CD4-positive, CD25-positive, alpha-beta regulatory T cell (primary cell): Measurements from ENCODE around the gene PNMA8A. TPM values are rescaled to one million over a fixed set of nuclear protein-coding genes. Genes with fewer than 3 reads are reported as not detected.

ENCODE experiments used
- ATAC-seq, 2 donors: fragments of 150-1000 bp; cut with Tn5 transposase; one replicate each; pipeline ENCODE4 v1.10.0; 2021; ENCODE audit warnings: low read depth in 2 of 2, moderate number of reproducible peaks in 2 of 2, moderate library complexity in 1 of 2
- DNase-seq, 3 donors: peaks; one replicate each; pipeline versions ENCODE4 v3.0.0 to v3.0.0-alpha.2; 2012 to 2022; ENCODE audit warnings: mixed read lengths in 1 of 3
- H3K27ac ChIP-seq: one replicate; pipeline ENCODE4 v1.7.0; 2013; ENCODE audit warnings: mild to moderate bottlenecking, low read length; ENCODE audit not compliant: insufficient read depth, poor library complexity, severe bottlenecking
- H3K27me3 ChIP-seq: one replicate; pipeline ENCODE4 v1.7.0; 2013; ENCODE audit warnings: low read length; ENCODE audit not compliant: control insufficient read depth, insufficient read depth
- H3K36me3 ChIP-seq: one replicate; pipeline ENCODE4 v1.7.0; 2013; ENCODE audit warnings: mild to moderate bottlenecking, low read length, moderate library complexity; ENCODE audit not compliant: control insufficient read depth, insufficient read depth
- H3K4me1 ChIP-seq: 2 replicates; pipeline ENCODE4 v1.7.0; 2013; ENCODE audit warnings: mild to moderate bottlenecking, low read length; ENCODE audit not compliant: insufficient read depth, control insufficient read depth, poor library complexity, severe bottlenecking
- H3K4me3 ChIP-seq: one replicate; pipeline ENCODE4 v1.7.0; 2013; ENCODE audit warnings: low read depth, mild to moderate bottlenecking, low read length, moderate library complexity
- H3K9me3 ChIP-seq, 2 experiments: 1 replicate in 1 of 2; 2 replicates in 1 of 2; pipeline ENCODE4 v1.7.0; 2013; ENCODE audit warnings: low read length in 2 of 2, mild to moderate bottlenecking in 1 of 2, moderate library complexity in 1 of 2; ENCODE audit not compliant: control insufficient read depth in 2 of 2
- H3K27ac Mint-ChIP-seq, 3 donors: one replicate each; pipeline ENCODE4 v1.8.0; 2020 to 2022; ENCODE audit warnings: mild to moderate bottlenecking in 3 of 3, mixed read lengths in 3 of 3, moderate library complexity in 2 of 3
- H3K27me3 Mint-ChIP-seq: one replicate; pipeline ENCODE4 v1.8.0; 2022; ENCODE audit warnings: mild to moderate bottlenecking, mixed read lengths
- H3K36me3 Mint-ChIP-seq: one replicate; pipeline ENCODE4 v1.8.0; 2020; ENCODE audit warnings: mixed read lengths
- H3K4me1 Mint-ChIP-seq, 4 donors: one replicate each; pipeline ENCODE4 v1.8.0; 2020 to 2022; ENCODE audit warnings: mixed read lengths in 4 of 4, mild to moderate bottlenecking in 1 of 4
- H3K4me3 Mint-ChIP-seq, 4 donors: one replicate each; pipeline ENCODE4 v1.8.0; 2020 to 2022; ENCODE audit warnings: mild to moderate bottlenecking in 4 of 4, mixed read lengths in 4 of 4, moderate library complexity in 3 of 4
- H3K9me3 Mint-ChIP-seq, 7 donors: one replicate each; pipeline ENCODE4 v1.8.0; 2020 to 2022; ENCODE audit warnings: mixed read lengths in 7 of 7, mild to moderate bottlenecking in 3 of 7, moderate library complexity in 2 of 7
- polyA plus RNA-seq, 4 donors: library from polyadenylated mRNA; unstranded; fragments of 300-500 nt; fragmentation: Illumina TruSeq; gene quantifications; one replicate each; pipeline ENCODE4 v1.2.3, GENCODE V29; 2021
- total RNA-seq: library from RNA; stranded (reverse); gene quantifications from one replicate; pipeline ENCODE4 v1.2.3, GENCODE V29; 2022

Gene PNMA8A
- total and polyA plus RNA-seq, 5 donors from 2014 or later: 0.05 TPM; not detected in 4

GRCh38 chr19:46490774-46491173 is 19.4 kb upstream of the PNMA8A start:
- Histone ChIP-seq H3K27ac (no peak overlapping the region), H3K36me3 (no peaks in the 10 kb centered on the region), H3K4me3 (no peak overlapping the region), H3K27me3 (peaks cover 15% of the 10 kb centered on the region), H3K9me3 (no peaks in the 10 kb centered on the region), H3K4me1 (peaks cover 38% of the 10 kb centered on the region)
- ATAC-seq (no peak), DNase-seq (no peak)
- no peak overlapping the region for H3K27ac Mint-ChIP-seq
- H3K36me3 Mint-ChIP-seq: no peaks in the 10 kb centered on the region
- peaks cover 85% of the 10 kb centered on the region for H3K27me3 Mint-ChIP-seq
- peaks cover 0 to 4% (median 0%) of the 10 kb centered on the region in 7 donors for H3K9me3 Mint-ChIP-seq
- peak overlapping the region in 1 of 4 donors; percentile 66 for H3K4me3 Mint-ChIP-seq
- peaks cover 0 to 61% (median 8%) of the 10 kb centered on the region in 4 donors for H3K4me1 Mint-ChIP-seq

GRCh38 chr19:46489445-46490272 is 18.3 kb upstream of the PNMA8A start:
- no peak overlapping the region for H3K4me3 ChIP-seq
- DNase-seq (no peak), ATAC-seq (no peak)
- peaks cover 0 to 56% (median 8%) of the 10 kb centered on the region in 4 donors for H3K4me1 Mint-ChIP-seq
- peaks cover 15% of the 10 kb centered on the region for H3K27me3 ChIP-seq
- no peak overlapping the region for H3K27ac Mint-ChIP-seq
- H3K9me3 Mint-ChIP-seq: peaks cover 0 to 4% (median 0%) of the 10 kb centered on the region in 7 donors
- H3K9me3 ChIP-seq: no peaks in the 10 kb centered on the region
- H3K36me3 ChIP-seq: no peaks in the 10 kb centered on the region
- H3K27ac ChIP-seq: no peak overlapping the region
- H3K36me3 Mint-ChIP-seq: peaks cover 1% of the 10 kb centered on the region
- H3K27me3 Mint-ChIP-seq: peaks cover 84% of the 10 kb centered on the region
- H3K4me1 ChIP-seq: peaks cover 28% of the 10 kb centered on the region
- H3K4me3 Mint-ChIP-seq: peak overlapping the region in 2 of 4 donors; percentile 54 to 66

- peak overlapping the region in 1 of 3 donors; percentile 85 for H3K27ac Mint-ChIP-seq
These were observed 17.2 kb upstream of the PNMA8A start for GRCh38 chr19:46488551-46488950.

GRCh38 chr19:46487802-46488445 is 16.6 kb upstream of the PNMA8A start:
- ATAC-seq: peak; percentile 38 to 60
- peaks cover 4% of the 10 kb centered on the region for H3K36me3 Mint-ChIP-seq

More at GRCh38 chr19:46488551-46488950, 17.2 kb upstream of the PNMA8A start:
- DNase-seq (no peak), ATAC-seq (no peak)
- peaks cover 78% of the 10 kb centered on the region for H3K27me3 Mint-ChIP-seq
- no peaks in the 10 kb centered on the region for H3K9me3 ChIP-seq
- H3K36me3 ChIP-seq: no peaks in the 10 kb centered on the region
- no peak overlapping the region for H3K27ac ChIP-seq
- H3K4me3 ChIP-seq: no peak overlapping the region
- H3K4me1 Mint-ChIP-seq: peaks cover 0 to 47% (median 8%) of the 10 kb centered on the region in 4 donors
- H3K4me1 ChIP-seq: peaks cover 18% of the 10 kb centered on the region
- peaks cover 15% of the 10 kb centered on the region for H3K27me3 ChIP-seq
- peaks cover 0 to 4% (median 0%) of the 10 kb centered on the region in 7 donors for H3K9me3 Mint-ChIP-seq
- peaks cover 4% of the 10 kb centered on the region for H3K36me3 Mint-ChIP-seq
- peak overlapping the region in 1 of 4 donors; percentile 38 for H3K4me3 Mint-ChIP-seq

GRCh38 chr19:46487178-46487801 is 15.9 kb upstream of the PNMA8A start:
- peak overlapping the region in 1 of 3 donors; percentile 9 for H3K27ac Mint-ChIP-seq
- peak overlapping the region in 2 of 4 donors; percentile 24 to 33 for H3K4me3 Mint-ChIP-seq
- Histone ChIP-seq H3K27ac (no peak overlapping the region), H3K27me3 (peaks cover 15% of the 10 kb centered on the region), H3K9me3 (no peaks in the 10 kb centered on the region), H3K36me3 (no peaks in the 10 kb centered on the region), H3K4me1 (peaks cover 11% of the 10 kb centered on the region), H3K4me3 (no peak overlapping the region)
- peaks cover 0 to 45% (median 8%) of the 10 kb centered on the region in 4 donors for H3K4me1 Mint-ChIP-seq
- DNase-seq (no peak), ATAC-seq (no peak)
- peaks cover 0 to 4% (median 0%) of the 10 kb centered on the region in 7 donors for H3K9me3 Mint-ChIP-seq
- peaks cover 4% of the 10 kb centered on the region for H3K36me3 Mint-ChIP-seq
- peaks cover 75% of the 10 kb centered on the region for H3K27me3 Mint-ChIP-seq

More at GRCh38 chr19:46487802-46488445, 16.6 kb upstream of the PNMA8A start:
- Histone ChIP-seq H3K27me3 (peaks cover 15% of the 10 kb centered on the region), H3K36me3 (no peaks in the 10 kb centered on the region), H3K9me3 (no peaks in the 10 kb centered on the region), H3K4me1 (peaks cover 13% of the 10 kb centered on the region), H3K4me3 (no peak overlapping the region), H3K27ac (no peak overlapping the region)
- DNase-seq: peak; percentile 55 to 69 (median 57)
- Mint-ChIP-seq H3K4me1 (peaks cover 0 to 45% (median 8%) of the 10 kb centered on the region in 4 donors), H3K27ac (no peak overlapping the region), H3K9me3 (peaks cover 0 to 4% (median 0%) of the 10 kb centered on the region in 7 donors), H3K27me3 (peaks cover 75% of the 10 kb centered on the region), H3K4me3 (peak overlapping the region in 1 of 4 donors; percentile 24)

- no peak overlapping the region for H3K27ac ChIP-seq
- peaks cover 72% of the 10 kb centered on the region for H3K27me3 Mint-ChIP-seq
- H3K27ac Mint-ChIP-seq: no peak overlapping the region
- H3K9me3 Mint-ChIP-seq: peaks cover 0 to 2% (median 0%) of the 10 kb centered on the region in 7 donors
- ATAC-seq (no peak), DNase-seq (no peak)
- H3K27me3 ChIP-seq: peaks cover 11% of the 10 kb centered on the region
- H3K4me1 ChIP-seq: peaks cover 11% of the 10 kb centered on the region
- H3K4me3 Mint-ChIP-seq: no peak overlapping the region
- H3K4me1 Mint-ChIP-seq: peaks cover 0 to 41% (median 8%) of the 10 kb centered on the region in 4 donors
- H3K36me3 ChIP-seq: no peaks in the 10 kb centered on the region
- H3K9me3 ChIP-seq: no peaks in the 10 kb centered on the region
- H3K36me3 Mint-ChIP-seq: peaks cover 4% of the 10 kb centered on the region
- H3K4me3 ChIP-seq: no peak overlapping the region
These were observed 15.0 kb upstream of the PNMA8A start for GRCh38 chr19:46486358-46486757.

- Mint-ChIP-seq H3K4me1 (peaks cover 0 to 27% (median 8%) of the 10 kb centered on the region in 4 donors), H3K9me3 (no peaks in the 10 kb centered on the region), H3K4me3 (no peak overlapping the region), H3K27ac (no peak overlapping the region), H3K36me3 (peaks cover 4% of the 10 kb centered on the region), H3K27me3 (peaks cover 71% of the 10 kb centered on the region)
- Histone ChIP-seq H3K36me3 (no peaks in the 10 kb centered on the region), H3K9me3 (no peaks in the 10 kb centered on the region), H3K4me1 (peaks cover 5% of the 10 kb centered on the region), H3K27ac (no peak overlapping the region), H3K4me3 (no peak overlapping the region), H3K27me3 (peaks cover 6% of the 10 kb centered on the region)
- DNase-seq (no peak), ATAC-seq (no peak)
These were observed 13.3 kb upstream of the PNMA8A start for GRCh38 chr19:46484656-46485055.
